Measurements from ENCODE around the gene KRT24.

Gene KRT24

GRCh38 chr17:40727447-40728231 lies 24.1 kb upstream of the KRT24 start:
- TF ChIP-seq, protein P1, sequence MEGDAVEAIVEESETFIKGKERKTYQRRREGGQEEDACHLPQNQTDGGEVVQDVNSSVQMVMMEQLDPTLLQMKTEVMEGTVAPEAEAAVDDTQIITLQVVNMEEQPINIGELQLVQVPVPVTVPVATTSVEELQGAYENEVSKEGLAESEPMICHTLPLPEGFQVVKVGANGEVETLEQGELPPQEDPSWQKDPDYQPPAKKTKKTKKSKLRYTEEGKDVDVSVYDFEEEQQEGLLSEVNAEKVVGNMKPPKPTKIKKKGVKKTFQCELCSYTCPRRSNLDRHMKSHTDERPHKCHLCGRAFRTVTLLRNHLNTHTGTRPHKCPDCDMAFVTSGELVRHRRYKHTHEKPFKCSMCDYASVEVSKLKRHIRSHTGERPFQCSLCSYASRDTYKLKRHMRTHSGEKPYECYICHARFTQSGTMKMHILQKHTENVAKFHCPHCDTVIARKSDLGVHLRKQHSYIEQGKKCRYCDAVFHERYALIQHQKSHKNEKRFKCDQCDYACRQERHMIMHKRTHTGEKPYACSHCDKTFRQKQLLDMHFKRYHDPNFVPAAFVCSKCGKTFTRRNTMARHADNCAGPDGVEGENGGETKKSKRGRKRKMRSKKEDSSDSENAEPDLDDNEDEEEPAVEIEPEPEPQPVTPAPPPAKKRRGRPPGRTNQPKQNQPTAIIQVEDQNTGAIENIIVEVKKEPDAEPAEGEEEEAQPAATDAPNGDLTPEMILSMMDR (IDR thresholded peaks at IDR 0.05; ENCODE audit: borderline replicate concordance, insufficient read depth, low read depth, low read length), result no peak
- H3K4me3 ChIP-seq (ENCODE audit: low read depth, low read length), result no peak overlapping the region

DNA sequence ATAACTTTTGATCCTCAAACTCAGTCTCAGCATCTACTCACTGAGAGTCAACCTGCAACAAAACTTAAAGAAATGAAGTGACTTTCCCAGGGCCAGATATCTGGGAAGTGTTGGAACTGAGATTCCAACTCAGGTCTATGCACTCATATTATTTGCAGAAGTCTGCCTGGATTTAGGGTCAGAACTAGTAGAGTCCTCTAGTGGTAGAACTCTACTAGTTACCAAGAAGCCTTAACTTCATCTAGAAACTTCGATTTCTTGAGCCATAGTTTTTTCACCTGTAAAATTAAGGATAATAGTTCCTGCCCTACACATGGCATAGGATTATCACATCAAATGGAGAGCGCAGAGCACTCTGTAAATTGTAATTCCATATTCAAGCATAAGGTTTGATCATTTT lies 23.4 kb upstream of the KRT24 start:
- TF ChIP-seq, protein P1 (IDR thresholded peaks at IDR 0.05; ENCODE audit: borderline replicate concordance, insufficient read depth, low read depth, low read length), result peak; percentile 21; the same call in 1 of the 2 replicates
- no peak overlapping the region for H3K4me3 ChIP-seq (ENCODE audit: low read depth, low read length)

GRCh38 chr17:40724656-40725055 lies 21.1 kb upstream of the KRT24 start:
- TF ChIP-seq, protein P1 (IDR thresholded peaks at IDR 0.05; ENCODE audit: borderline replicate concordance, insufficient read depth, low read depth, low read length), result no peak
- H3K4me3 ChIP-seq (ENCODE audit: low read depth, low read length), result no peak overlapping the region

DNA sequence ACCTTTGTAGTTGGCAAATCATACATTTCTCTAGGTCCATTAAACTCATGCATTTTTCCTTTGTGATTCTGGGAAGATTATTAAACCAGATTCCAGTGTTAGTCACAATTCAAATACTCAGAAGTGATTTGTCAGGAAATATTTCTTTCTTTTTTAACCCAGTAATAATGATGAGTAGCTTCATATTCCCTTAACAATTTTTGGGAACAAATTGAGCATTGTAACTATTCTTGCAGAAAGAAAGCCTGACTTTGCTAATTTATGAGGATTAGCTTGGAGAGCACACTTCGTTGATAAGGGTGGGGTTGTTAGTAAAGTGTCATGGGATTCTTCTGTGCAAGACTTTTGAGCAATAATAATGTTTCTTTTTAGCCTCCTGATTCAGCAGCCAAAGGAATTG lies 18.7 kb upstream of the KRT24 start:
- TF ChIP-seq, protein P1 (IDR thresholded peaks at IDR 0.05; ENCODE audit: borderline replicate concordance, insufficient read depth, low read depth, low read length), result no peak
- H3K4me3 ChIP-seq (ENCODE audit: low read depth, low read length), result no peak overlapping the region

DNA sequence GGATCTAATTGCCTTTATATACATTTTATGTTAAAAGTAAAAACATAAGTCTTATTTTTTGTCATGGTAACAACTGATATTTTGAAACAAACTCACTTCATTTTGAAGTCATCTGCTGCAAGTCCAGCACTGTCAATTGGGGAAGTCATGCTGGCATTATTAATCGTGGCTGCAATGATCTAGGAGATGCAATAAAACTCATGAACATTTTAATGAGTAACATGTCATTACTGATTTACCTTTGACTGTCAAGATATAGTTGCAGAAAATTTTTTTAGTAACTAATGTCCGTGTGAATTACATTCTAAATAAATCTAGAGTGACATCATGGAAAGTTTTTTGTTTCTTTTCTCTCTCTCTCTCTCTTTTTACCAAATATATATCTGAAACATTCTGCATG lies 17.3 kb upstream of the KRT24 start:
- no peak overlapping the region for H3K4me3 ChIP-seq (ENCODE audit: low read depth, low read length)
- TF ChIP-seq, protein P1 (IDR thresholded peaks at IDR 0.05; ENCODE audit: borderline replicate concordance, insufficient read depth, low read depth, low read length), result no peak

GRCh38 chr17:40718930-40719329 lies 15.4 kb upstream of the KRT24 start:
- no peak overlapping the region for H3K4me3 ChIP-seq (ENCODE audit: low read depth, low read length)

More at GRCh38 chr17:40718930-40719329, 15.4 kb upstream of the KRT24 start:
- TF ChIP-seq, protein P1 (IDR thresholded peaks at IDR 0.05; ENCODE audit: borderline replicate concordance, insufficient read depth, low read depth, low read length), result no peak

All from GM12875 (cell line).